Measurements from ENCODE around the gene FSD1.
"Not testable (repeated sequence)": the region's sequence is repeated elsewhere in the genome, so short reads cannot be mapped to it uniquely, and the experiment has no call there.

Gene FSD1

DNA sequence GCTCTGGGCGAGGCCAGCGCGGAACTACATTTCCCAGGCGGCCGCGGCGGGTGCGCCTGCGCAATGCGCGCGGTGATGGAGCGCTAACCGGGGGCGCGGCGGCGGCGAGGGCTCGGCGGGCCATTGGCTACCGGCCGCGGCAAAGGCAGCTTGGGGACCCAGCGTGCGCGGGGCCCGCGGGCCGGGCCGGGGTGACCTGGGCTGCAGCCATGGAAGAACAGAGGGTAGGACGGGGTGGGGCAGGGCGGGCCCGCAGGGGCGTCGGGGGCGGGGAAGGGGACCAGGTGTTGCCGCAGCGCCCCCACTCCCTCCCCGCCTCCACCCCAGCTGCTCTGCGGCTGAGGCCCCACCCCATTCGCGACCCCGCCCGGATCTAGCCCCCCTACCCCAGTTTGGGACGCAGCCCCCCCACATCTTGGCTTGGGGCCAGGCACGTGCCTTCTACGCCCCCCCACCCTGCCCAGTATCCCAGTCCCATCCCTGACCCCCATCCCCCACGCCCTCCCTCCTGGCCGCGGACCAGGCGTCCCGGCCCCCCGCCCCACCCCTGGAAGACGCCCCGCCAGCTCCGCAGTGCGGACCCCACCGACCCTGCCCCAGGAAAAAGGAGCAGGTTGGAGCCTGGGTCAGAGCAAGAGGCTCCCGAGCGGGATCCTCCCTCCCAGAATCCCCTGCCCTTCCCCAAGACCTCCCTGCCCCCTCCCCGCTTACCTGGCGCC, at the start of gene FSD1:
TSS of gene FSD1 (plus strand) at position 61 of the 719 bp plus-strand sequence. CDS start at position 210, 149 bp downstream.
- peak in 9 of 10 donors; percentile 40 to 95 (median 62) for DNase-seq
- intact Hi-C loops (cut with DNase I) = no loop called here

DNA sequence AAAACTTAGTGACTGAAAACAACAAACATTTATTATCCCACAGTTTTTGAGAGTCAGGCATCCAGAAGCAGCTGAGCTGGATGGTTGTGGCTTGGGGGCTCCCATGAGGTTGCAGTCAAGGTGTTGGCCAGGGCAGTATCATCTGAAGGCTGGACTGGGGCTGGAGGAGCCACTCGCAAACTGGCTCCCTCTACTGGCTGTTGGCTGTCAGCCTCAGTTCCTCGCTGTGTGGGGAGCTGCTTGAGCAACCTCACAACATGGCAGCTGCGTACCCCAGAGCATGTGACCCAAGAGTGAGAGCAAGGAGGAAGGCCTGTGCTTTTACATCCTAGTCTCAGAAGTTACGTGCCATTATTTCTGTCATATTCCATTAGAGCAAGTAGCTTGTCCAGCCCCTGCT, 47.8 kb upstream of the FSD1 start:
- intact Hi-C loops (cut with DNase I) = no loop called here
- no peak for DNase-seq

DNA sequence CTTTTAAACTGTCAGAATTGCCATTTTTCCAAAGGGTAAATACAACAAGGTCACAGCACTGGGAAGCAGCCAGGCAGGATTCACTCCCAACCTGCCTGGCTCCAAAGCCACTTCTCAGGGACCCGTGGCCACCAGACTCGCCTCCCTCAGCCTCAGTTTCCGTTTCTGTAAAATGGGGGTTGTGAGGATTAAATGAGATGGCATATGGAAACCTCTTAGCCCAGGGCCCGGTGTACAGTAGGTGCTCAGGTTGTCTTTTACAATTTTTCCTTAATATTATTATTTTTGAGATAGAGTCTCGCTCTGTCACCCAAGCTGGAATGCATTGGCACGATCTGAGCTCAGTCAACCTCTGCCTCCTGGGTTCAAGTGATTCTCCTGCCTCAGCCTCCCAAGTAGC, 47.4 kb upstream of the FSD1 start:
- intact Hi-C loops (cut with DNase I) = no loop called here

DNA sequence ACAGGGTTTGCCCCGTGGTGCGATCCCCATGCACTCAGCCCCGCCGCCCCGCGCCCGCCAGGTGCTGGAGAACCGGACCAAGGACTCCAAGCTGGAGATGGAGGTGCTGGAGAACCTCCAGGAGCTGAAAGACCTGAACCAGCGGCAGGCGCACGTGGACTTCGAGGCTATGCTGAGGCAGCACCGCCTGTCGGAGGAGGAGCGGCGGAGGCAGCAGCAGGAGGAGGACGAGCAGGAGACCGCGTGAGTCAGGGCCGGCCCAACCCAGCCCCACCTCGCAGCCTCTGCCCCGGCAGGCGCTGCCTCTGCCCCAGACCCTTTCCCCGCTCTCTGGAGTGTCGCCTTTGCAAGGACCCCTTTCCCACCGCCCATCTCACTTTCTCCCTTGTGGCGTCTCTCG, 46.2 kb upstream of the FSD1 start:
- no peak for DNase-seq
- intact Hi-C loops (cut with DNase I) = no loop called here

More for the DNA sequence above, 47.4 kb upstream of the FSD1 start:
- DNase-seq = no peak

DNA sequence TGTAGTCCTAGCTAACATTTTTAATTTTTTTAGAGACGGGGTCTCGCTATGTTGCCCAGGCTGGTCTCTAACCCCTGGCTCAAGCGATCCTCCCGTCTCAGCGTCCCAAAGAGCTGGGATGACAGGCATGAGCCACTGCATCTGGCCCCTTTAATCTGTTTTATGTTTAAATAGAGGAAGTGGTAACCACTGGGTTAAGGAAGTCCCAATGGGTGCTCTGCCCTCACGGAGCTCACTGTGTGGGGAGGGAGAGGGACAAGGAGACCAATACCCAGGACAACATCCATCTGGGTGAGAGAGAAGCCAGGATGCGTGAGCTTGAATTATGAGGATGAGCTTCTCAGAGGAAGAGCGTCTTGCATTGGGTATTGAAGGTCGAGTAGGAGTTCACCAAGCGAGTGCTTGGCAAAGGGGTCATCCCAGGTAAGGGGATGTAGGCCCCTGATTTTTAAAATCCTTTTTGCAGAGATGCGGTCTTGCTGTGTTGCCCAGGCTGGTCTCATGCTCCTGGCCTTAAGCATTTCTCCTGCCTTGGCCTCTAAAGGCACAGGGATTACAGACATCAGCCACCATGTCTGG, 43.7 kb upstream of the FSD1 start:
- intact Hi-C loops (cut with DNase I) = loop anchor here (10.0 kb wide), 1 partner anchor 64 kb away; no protein-coding TSS in a partner anchor
- DNase-seq = no peak

DNA sequence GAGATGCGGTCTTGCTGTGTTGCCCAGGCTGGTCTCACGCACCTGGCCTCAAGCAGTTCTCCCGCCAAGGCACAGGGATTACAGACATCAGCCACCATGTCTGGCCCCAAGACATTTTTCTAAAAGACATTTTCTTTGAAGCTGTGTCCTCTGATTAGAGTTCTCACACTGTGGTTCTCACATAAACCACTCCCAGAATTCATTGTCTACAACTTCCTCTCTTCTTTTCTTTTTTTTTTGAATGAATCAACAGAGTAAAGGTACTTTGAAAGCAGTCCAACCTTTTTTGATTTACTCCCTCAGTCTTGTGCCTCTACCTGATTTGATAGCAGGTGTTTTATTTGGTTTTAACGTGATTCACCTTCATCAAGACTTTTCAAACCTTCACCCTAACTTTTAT, 39.6 kb upstream of the FSD1 start:
- DNase-seq = no peak
- intact Hi-C loops (cut with DNase I) = loop anchor here (5.0 to 10.0 kb wide), 2 partner anchors 60 to 137 kb away; partner anchors contain the start of genes CHAF1A and SH3GL1

DNA sequence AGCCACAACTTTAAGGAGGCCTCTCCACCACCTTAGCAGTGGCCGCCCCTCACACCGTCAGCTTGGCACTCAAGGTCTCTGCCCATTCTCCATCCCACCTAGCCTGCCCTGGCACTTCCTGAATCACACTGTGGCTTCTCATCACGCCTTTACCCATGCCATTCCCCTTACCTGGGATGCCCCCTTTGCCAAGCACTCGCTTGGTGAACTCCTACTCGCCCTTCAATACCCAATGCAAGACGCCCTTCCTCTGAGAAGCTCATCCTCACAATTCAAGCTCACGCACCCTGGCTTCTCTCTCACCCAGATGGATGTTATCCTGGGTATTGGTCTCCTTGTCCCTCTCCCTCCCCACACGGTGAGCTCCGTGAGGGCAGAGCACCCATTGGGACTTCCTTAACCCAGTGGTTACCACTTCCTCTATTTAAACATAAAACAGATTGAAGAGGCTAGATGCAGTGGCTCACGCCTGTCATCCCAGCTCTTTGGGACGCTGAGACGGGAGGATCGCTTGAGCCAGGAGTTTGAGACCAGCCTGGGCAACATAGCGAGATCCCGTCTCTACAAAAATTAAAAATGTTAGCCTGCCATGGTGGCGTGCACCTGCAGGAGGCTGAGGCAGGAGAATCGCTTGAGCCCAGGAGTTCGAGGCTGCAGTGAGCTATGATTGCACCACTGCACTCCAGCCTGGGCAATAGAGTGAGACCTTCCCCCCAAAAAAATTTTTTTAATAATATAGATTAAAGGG, 38.0 kb upstream of the FSD1 start:
- intact Hi-C loops (cut with DNase I) = loop anchor here (2.0 to 10.0 kb wide), 3 partner anchors 58 to 136 kb away; partner anchors contain the start of genes CHAF1A and SH3GL1
- DNase-seq = peak in 1 of 10 donors; percentile 58

DNA sequence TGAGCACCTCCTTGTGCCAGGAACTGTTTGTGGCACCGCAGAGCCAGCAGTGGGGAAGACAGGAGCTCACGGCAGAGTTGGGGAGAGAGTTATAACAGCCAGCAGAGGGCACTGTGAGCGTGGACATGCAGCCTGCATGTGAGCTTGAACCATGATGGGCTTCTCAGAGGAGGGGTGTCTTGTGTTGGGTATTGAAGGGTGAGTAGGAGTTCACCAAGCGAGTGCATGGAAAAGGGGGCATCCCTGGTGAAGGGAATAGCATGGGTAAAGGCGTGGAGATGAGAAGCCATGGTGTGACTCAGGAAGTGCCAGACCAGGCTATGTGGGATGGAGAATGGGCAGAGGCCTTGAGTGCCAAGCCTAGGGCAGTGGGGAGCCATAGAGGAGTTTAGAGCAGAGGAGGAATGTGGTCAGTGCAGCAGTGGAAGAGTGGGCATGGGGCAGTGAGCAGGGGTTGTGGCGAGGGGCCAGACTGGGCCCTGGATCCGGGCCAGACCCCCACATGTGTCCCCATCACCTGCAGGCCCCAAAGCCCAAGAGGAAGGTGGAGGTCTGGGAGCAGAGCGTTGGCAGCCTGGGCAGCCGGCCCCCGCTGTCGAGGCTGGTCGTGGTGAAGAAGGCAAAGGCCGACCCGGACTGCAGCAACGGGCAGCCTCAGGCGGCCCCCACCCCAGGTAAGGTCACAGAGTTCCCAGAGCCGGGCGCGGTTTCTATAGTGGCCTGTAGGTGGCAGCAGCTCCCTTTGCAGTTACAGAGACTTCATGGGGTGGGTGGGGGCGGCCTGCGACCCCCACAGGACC, 37.1 kb upstream of the FSD1 start:
- intact Hi-C loops (cut with DNase I) = loop anchor here (2.0 to 10.0 kb wide), 3 partner anchors 58 to 135 kb away; partner anchors contain the start of genes CHAF1A and SH3GL1
- peak in 8 of 10 donors; percentile 33 to 89 (median 47) for DNase-seq

DNA sequence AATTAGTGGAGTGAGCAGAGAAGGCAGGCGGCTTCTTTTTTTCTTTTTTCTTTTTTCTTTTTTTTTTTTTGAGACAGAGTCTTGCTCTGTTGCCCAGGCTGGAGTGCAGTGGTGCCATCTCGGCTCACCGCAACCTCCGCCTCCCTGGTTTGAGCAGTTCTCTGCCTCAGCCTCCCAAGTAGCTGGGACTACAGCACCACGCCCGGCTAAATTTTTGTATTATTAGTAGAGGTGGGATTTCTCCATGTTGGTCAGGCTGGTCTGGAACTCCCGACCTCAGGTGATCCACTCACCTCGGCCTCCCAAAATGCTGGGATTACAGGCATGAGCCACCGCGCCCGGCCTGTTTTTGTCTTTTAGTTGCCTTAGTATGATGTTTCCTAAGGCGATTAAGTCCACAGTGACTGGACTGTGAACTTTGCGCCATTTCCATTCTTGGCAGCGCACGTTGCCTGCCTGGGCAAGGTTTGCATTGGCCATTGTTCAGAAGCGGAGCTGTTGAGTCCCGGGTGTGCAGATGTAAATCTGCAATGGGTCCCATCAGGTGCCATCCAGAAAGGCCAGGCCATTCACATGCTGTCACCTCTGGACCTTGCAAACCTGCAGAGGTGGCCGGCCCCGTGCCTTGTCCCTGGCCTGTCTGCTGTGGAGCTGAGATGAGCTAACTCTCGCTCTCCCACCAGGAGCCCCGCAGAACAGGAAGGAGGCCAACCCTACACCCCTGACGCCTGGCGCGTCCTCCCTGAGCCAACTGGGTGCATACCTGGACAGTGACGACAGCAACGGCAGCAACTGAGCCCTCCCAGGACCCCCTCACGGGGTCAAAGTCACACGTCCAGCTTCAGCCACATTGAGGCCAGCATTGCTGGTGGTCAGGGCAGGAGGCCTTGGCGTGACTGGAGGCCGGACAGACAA, 36.2 kb upstream of the FSD1 start:
- peak in 1 of 10 donors; percentile 66 for DNase-seq

DNA sequence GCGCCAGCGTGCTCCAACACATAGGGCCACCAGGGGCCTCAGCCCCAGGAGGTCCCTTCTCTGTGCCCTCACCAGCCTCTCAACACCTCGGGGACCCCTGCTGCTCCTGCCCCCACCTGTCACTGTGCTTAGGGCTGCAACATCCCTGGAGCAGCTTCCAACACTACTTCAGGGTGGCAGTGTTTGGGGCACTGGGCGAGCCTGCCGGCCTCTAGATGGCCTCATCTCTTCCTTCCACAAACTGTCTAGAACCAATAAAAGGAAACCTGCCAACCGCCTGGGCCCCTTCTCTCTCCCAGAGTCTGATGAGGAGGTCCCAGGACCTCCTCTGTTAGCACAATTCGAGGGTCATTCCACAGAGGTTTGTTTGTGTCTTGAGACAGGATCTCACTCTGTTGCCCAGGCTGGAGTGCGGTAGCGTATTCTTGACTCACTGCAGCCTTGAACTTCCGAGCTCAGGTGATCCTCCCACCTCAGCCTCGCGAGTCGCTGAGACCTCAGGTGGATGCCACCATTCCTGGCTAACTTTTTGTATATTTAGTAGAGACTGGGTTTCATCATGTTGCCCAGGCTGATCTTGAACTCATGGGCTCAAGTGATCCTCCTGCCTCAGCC, 35.5 kb upstream of the FSD1 start:
- peak in 1 of 10 donors; percentile 41 for DNase-seq
- intact Hi-C loops (cut with DNase I) = loop anchor here (5.0 to 10.0 kb wide), 2 partner anchors 56 to 133 kb away; partner anchors contain the start of genes CHAF1A and SH3GL1

More for the DNA sequence above, 36.2 kb upstream of the FSD1 start:
- intact Hi-C loops (cut with DNase I) = loop anchor here (2.0 to 10.0 kb wide), 3 partner anchors 57 to 134 kb away; partner anchors contain the start of genes CHAF1A and SH3GL1

DNA sequence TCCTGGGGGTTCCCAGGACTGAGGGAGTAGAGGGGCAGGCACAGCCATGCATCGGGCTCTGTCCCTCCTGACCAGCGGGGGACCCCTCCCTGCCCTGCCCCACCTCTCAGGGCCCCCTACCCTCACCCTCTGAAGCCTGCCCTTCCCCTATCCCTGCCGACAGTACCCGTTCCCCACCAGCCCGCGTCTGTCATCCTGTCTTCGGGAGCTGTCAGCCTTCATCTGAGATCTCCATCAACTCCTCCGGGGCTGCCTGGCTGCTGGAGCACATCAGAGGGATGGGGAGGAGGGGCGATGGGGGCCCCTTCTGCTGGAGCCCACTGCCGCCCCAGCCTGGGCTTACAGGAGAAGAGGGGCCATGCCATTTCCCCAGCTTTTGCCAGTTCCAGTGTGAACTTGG, 31.5 kb upstream of the FSD1 start:
- intact Hi-C loops (cut with DNase I) = no loop called here
- no peak for DNase-seq

DNA sequence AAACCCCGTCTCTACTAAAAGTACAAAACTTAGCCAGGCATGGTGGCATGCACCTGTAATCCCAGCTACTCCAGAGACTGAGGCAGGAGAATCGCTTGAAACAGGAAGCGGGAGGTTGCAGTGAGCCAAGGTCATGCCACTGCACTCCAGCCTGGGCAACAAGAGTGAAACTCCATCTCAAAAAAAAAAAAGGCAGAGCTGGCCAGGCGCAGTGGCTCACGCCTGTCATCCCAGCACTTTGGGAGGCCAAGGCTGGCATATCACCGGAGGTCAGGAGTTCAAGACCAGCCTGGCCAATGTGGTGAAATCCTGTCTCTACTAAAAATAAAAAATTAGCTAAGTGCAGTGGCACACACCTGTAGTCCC, 30.1 kb upstream of the FSD1 start:
- intact Hi-C loops (cut with DNase I); DNase-seq: not testable (repeated sequence)

DNA sequence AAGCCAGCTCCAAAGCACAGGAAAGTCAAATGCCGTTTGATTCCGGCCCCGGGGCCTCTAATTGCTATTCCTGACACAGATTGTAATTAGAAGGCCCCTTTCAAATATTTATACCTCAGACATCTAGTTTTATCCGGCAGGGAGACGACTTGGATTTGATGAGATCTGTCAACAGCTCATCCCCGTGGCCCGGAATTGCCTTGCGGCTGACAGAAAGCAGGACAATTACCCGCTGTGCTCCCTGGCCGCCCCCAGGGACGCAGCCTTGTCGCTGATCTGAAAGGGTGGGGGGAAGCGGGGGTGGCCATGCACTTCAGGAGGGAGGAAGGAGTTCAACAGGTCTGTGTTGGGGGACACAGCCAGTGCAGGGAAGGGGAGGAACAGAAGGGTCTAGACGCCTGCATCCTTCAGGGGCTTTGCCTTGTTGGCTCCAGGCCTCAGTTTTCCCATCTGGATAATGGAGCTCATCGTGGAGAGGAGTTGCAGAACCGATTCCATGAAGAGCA, 27.2 kb upstream of the FSD1 start:
- intact Hi-C loops (cut with DNase I) = no loop called here
- no peak for DNase-seq

DNA sequence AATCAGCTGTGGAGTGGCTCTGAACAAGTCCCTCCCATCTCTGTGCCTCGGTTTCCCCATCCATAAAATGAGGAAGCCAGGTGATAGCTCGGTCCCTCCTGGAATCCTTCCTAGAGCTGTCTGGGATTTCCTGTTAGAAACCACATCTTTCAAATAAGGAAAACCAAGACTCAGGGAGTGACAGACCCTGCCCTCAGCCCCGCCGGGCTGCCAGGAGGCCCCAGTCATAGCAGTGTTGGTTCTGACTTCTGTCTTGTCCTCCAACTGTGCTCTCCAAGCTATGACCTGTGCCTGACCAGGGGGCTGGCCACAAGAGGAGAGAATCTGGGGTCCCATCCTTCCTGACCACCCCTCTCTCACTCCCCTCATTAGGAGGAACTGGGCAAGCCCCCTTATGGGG, 26.4 kb upstream of the FSD1 start:
- no peak for DNase-seq
- intact Hi-C loops (cut with DNase I) = no loop called here

DNA sequence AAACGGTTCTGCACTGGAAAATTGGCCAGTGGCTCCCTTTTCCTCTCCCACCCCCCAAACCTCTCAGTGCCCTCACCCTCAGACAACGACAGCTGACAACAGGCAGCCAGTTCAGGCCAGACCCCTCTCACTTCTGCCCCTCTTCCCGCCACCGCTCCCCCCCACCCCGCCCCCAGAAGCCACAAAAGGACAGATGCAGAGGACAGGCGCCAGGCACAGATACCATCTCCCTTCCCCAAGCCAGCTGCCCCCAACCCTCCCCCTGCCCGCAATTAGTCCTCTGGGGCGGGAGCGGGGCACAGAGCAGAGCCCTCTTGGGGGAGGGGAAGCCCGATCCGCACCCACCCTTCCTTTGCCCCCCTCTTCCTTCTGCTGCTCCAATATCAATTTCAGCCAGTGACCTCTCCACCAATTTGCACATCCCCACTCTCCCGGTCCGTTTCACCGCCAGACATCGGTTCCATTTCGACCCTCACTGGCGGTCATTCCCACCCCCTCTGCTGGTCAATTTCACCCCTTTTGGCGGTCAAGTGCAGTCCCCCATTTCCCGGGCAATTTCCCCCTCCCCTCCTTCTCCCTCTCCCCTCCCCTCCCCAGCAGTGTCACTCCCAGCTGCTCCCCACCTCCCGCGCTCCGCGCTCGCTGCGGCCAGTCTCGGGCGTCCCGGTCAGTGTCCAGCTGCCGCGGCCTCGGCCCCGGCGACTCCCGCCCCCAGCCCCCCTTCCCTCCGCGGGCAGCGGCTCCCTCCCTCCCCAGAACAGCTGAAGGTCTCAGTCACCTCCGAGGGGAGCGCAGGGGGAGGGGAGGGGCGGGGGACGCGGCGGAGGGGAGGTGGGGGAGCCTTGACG, 25.8 kb upstream of the FSD1 start, which contains the start of gene SHD:
TSS of gene SHD (plus strand) at position 848 of the 848 bp plus-strand sequence. CDS start 798 bp downstream, outside the sequence.
- intact Hi-C loops (cut with DNase I) = no loop called here
- peak in 1 of 10 donors; percentile 88 for DNase-seq

DNA sequence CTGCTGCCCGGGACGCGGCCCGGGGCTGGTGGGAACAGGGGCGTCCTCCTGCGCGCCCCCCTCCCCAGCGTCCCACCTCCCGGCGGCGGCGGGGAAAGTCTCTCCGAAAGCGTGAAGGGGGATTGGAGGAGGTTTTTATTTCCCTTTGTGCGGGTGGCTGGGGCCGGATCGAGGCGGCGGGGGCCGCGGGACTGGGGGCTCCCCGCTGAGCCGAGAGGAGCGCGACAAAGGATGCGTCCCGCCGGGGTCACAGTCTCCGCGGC, 25.2 kb upstream of the FSD1 start:
- no peak for DNase-seq
- intact Hi-C loops (cut with DNase I) = no loop called here

DNA sequence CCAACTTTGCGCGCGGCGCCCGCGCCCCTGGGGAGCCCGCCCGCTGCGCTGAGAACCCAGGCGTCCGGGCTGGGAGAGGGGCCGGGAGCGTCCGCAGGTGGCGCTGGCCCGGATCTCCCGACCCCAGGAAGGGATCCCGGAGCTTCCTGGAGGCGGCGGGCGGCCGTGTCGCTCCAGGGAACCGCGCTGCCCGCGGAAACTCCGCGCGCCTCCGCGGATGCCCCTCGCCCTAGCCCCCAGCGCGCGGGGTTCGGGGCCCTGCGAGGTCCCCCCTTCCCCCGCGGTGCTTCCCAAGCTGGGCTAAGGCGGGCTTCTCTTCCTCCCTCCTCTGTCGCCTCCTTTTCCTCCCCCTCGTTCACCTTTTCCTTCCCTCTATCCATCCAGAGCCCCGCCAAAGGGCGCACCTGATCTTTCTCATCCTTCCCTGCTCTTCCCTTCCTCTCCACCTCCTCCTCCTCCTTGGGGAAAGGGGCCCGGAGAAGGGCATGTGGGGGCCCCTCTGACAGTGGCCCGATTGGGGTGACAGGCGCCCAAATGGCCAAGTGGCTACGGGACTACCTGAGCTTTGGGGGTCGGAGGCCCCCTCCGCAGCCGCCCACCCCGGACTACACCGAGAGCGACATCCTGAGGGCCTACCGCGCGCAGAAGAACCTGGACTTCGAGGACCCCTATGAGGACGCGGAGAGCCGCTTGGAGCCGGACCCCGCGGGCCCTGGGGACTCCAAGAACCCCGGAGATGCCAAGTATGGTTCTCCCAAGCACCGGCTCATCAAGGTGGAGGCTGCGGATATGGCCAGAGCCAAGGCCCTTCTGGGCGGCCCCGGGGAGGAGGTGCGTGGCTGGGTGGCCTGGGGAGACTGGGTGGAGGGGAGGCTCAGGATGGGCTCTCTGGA, 24.6 kb upstream of the FSD1 start:
- intact Hi-C loops (cut with DNase I) = no loop called here
- peak in 1 of 10 donors; percentile 82 for DNase-seq
